CD14-positive monocyte (primary cell): Measurements from ENCODE around the gene CTF1. TPM values are rescaled to one million over a fixed set of nuclear protein-coding genes. Genes with fewer than 3 reads are reported as not detected.

Source experiments
- DNase-seq, 3 donors: peaks; one replicate each; pipeline ENCODE4 v3.0.0-alpha.2; 2011 to 2022
- H2AFZ ChIP-seq: 2 replicates; pipeline ENCODE4 v1.6.0; 2012; ENCODE audit warnings: mild to moderate bottlenecking, low read depth, low read length, inconsistent platforms; ENCODE audit not compliant: insufficient read depth, poor library complexity, severe bottlenecking
- H3K27ac ChIP-seq, 2 donors: 1 replicate in 1 of 2; 2 replicates in 1 of 2; pipeline ENCODE4 v1.5.1; 2012 to 2013; ENCODE audit warnings: low read length in 2 of 2, control low read depth in 1 of 2, inconsistent platforms in 1 of 2, low read depth in 1 of 2, mild to moderate bottlenecking in 1 of 2
- H3K27me3 ChIP-seq, 2 donors: one replicate each; pipeline versions ENCODE4 v1.6.0 to v1.6.1; 2011 to 2013; ENCODE audit warnings: low read length in 2 of 2; ENCODE audit not compliant: control insufficient read depth in 2 of 2, insufficient read depth in 2 of 2
- H3K36me3 ChIP-seq, 2 donors: replicated peaks in 1 of 2; 1 replicate in 1 of 2; 2 replicates in 1 of 2; pipeline versions ENCODE4 v1.5.1 to v1.6.1; 2012 to 2013; ENCODE audit warnings: low read length in 2 of 2, control low read depth in 1 of 2, inconsistent platforms in 1 of 2, mild to moderate bottlenecking in 1 of 2; ENCODE audit not compliant: insufficient read depth in 2 of 2, control insufficient read depth in 1 of 2
- H3K4me1 ChIP-seq, 2 donors: 1 replicate in 1 of 2; 2 replicates in 1 of 2; pipeline versions ENCODE4 v1.5.1 to v1.6.1; 2012 to 2013; ENCODE audit warnings: low read length in 2 of 2, control low read depth in 1 of 2, inconsistent platforms in 1 of 2, mild to moderate bottlenecking in 1 of 2, moderate library complexity in 1 of 2; ENCODE audit not compliant: insufficient read depth in 2 of 2, control insufficient read depth in 1 of 2
- H3K4me2 ChIP-seq: replicated peaks from 2 replicates; pipeline ENCODE3; 2012; ENCODE audit warnings: low read length, moderate library complexity, mild to moderate bottlenecking; ENCODE audit not compliant: poor library complexity, severe bottlenecking; ENCODE audit errors: extremely low read depth
- H3K4me3 ChIP-seq, 3 experiments: fragments of 200-600 bp in 1 of 3; sonication (generic) in 1 of 3; replicated peaks in 1 of 3; 1 replicate in 2 of 3; 2 replicates in 1 of 3; pipeline ENCODE4 v1.5.1; 2011 to 2013; ENCODE audit warnings: low read length in 3 of 3, mild to moderate bottlenecking in 3 of 3, control low read depth in 2 of 3, low read depth in 2 of 3, inconsistent platforms in 1 of 3, moderate library complexity in 1 of 3
- H3K79me2 ChIP-seq: 2 replicates; pipeline ENCODE4 v1.6.0; 2012; ENCODE audit warnings: mild to moderate bottlenecking, control low read depth, inconsistent platforms, low read length, moderate library complexity; ENCODE audit not compliant: insufficient read depth
- H3K9ac ChIP-seq: 2 replicates; pipeline ENCODE4 v1.6.0; 2017; ENCODE audit warnings: low read length, mild to moderate bottlenecking; ENCODE audit not compliant: insufficient read depth, poor library complexity, severe bottlenecking
- H3K9me3 ChIP-seq, 2 donors: replicated peaks in 1 of 2; 1 replicate in 1 of 2; 2 replicates in 1 of 2; pipeline versions ENCODE4 v1.5.1 to v1.6.1; 2012 to 2013; ENCODE audit warnings: low read length in 2 of 2, control low read depth in 1 of 2; ENCODE audit not compliant: control insufficient read depth in 1 of 2, insufficient read depth in 1 of 2
- H4K20me1 ChIP-seq: 2 replicates; pipeline ENCODE4 v1.6.0; 2012; ENCODE audit warnings: mild to moderate bottlenecking, low read length, control low read depth, moderate library complexity; ENCODE audit not compliant: insufficient read depth
- H3K27ac Mint-ChIP-seq, 7 donors: one replicate each; pipeline ENCODE4 v1.8.0; 2020; ENCODE audit warnings: mild to moderate bottlenecking in 7 of 7, mixed read lengths in 7 of 7, moderate library complexity in 6 of 7, inconsistent platforms in 2 of 7
- H3K27me3 Mint-ChIP-seq, 3 donors: one replicate each; pipeline ENCODE4 v1.8.0; 2021 to 2022; ENCODE audit warnings: low read depth in 3 of 3, mild to moderate bottlenecking in 3 of 3, mixed read lengths in 3 of 3, moderate library complexity in 3 of 3, inconsistent platforms in 1 of 3
- H3K36me3 Mint-ChIP-seq, 2 donors: one replicate each; pipeline ENCODE4 v1.8.0; 2020; ENCODE audit warnings: mixed read lengths in 2 of 2, inconsistent platforms in 1 of 2, mild to moderate bottlenecking in 1 of 2
- H3K4me1 Mint-ChIP-seq: one replicate; pipeline ENCODE4 v1.8.0; 2020; ENCODE audit warnings: mild to moderate bottlenecking, mixed read lengths
- H3K4me3 Mint-ChIP-seq, 2 donors: one replicate each; pipeline ENCODE4 v1.8.0; 2020; ENCODE audit warnings: mild to moderate bottlenecking in 2 of 2, mixed read lengths in 2 of 2, moderate library complexity in 1 of 2
- H3K9me3 Mint-ChIP-seq, 7 donors: one replicate each; pipeline ENCODE4 v1.8.0; 2020 to 2022; ENCODE audit warnings: mixed read lengths in 7 of 7, mild to moderate bottlenecking in 6 of 7, moderate library complexity in 6 of 7, inconsistent platforms in 2 of 7
- CTCF ChIP-seq: fragments of 200-600 bp; IDR thresholded peaks from one replicate; pipeline ENCODE4 v1.8.0; 2022; ENCODE audit warnings: antibody characterized with exemption, mild to moderate bottlenecking
- WGBS: methylation state at CpG from one replicate; pipeline ENCODE4 v1.1.5; 2013; ENCODE audit warnings: missing lambda C conversion rate; ENCODE audit not compliant: insufficient coverage; 5-methylcytosine and 5-hydroxymethylcytosine counted together
- intact Hi-C, 2 donors: fragments of 100-400 bp; cut with micrococcal nuclease; formaldehyde crosslinking; loops; one replicate each; pipeline versions ENCODE4 v1.15.0 to v1.15.1; 2023
- polyA plus RNA-seq, 3 donors: library from polyadenylated mRNA; depleted of rRNA in 1 of 3; unstranded in 2 of 3; stranded (reverse) in 1 of 3; fragments of 300-500 nt in 2 of 3; fragments of >200 nt in 1 of 3; fragmentation: Illumina TruSeq in 2 of 3; gene quantifications; 1 replicate in 2 of 3; 2 replicates in 1 of 3; pipeline ENCODE4 v1.2.3, GENCODE V29; 2012 to 2021

CTF1 gene
- polyA plus RNA-seq, 3 donors: 0.93 TPM; not detected in 2

- Histone ChIP-seq H2AFZ (no peak overlapping the region), H3K9ac (no peak overlapping the region), H3K27me3 (no peaks in the 10 kb centered on the region), H3K27ac (no peak overlapping the region), H3K9me3 (no peaks in the 10 kb centered on the region), H3K4me1 (peaks cover 4 to 7% of the 10 kb centered on the region in 2 donors), H3K4me3 (no peak overlapping the region), H4K20me1 (no peaks in the 10 kb centered on the region), H3K36me3 (peaks cover 17 to 67% of the 10 kb centered on the region in 2 donors), H3K4me2 (no peak overlapping the region), H3K79me2 (peaks cover 6% of the 10 kb centered on the region)
- no peak for DNase-seq
- no peak overlapping the region for H3K4me3 Mint-ChIP-seq
- no peaks in the 10 kb centered on the region for H3K9me3 Mint-ChIP-seq
- peaks cover 0 to 1% (median 0%) of the 10 kb centered on the region in 3 donors for H3K27me3 Mint-ChIP-seq
- 92% methylated on average over 4 of the region's 9 CpGs for WGBS
- no peak for TF ChIP-seq CTCF
- H3K4me1 Mint-ChIP-seq: peaks cover 7% of the 10 kb centered on the region
- H3K36me3 Mint-ChIP-seq: peaks cover 40 to 72% of the 10 kb centered on the region in 2 donors
- intact Hi-C loops: no loop called here
- H3K27ac Mint-ChIP-seq: peak overlapping the region in 1 of 7 donors; percentile 58
Measured at GRCh38 chr16:30887927-30888326, 8.5 kb upstream of the CTF1 start.

GRCh38 chr16:30888856-30889499 lies 7.4 kb upstream of the CTF1 start:
- peak overlapping the region in 2 of 7 donors; percentile 51 to 60 for H3K27ac Mint-ChIP-seq
- intact Hi-C loops: no loop called here
- H3K4me1 ChIP-seq: peaks cover 11 to 14% of the 10 kb centered on the region in 2 donors
- TF ChIP-seq CTCF: no peak
- H4K20me1 ChIP-seq: no peaks in the 10 kb centered on the region
- H3K4me1 Mint-ChIP-seq: peaks cover 11% of the 10 kb centered on the region
- peaks cover 39 to 68% of the 10 kb centered on the region in 2 donors for H3K36me3 Mint-ChIP-seq
- H3K27me3 ChIP-seq: no peaks in the 10 kb centered on the region
- peaks cover 17 to 63% of the 10 kb centered on the region in 2 donors for H3K36me3 ChIP-seq
- H3K27ac ChIP-seq: no peak overlapping the region
- H2AFZ ChIP-seq: no peak overlapping the region
- H3K79me2 ChIP-seq: peaks cover 12% of the 10 kb centered on the region
- H3K27me3 Mint-ChIP-seq: no peaks in the 10 kb centered on the region
- H3K4me3 Mint-ChIP-seq: no peak overlapping the region
- no peak overlapping the region for H3K9ac ChIP-seq
- H3K9me3 ChIP-seq: no peaks in the 10 kb centered on the region
- no peaks in the 10 kb centered on the region for H3K9me3 Mint-ChIP-seq
- no peak for DNase-seq
- WGBS: 94% methylated on average over 7 of the region's 8 CpGs
- no peak overlapping the region for H3K4me3 ChIP-seq
- no peak overlapping the region for H3K4me2 ChIP-seq
